H1 (cell line): Measurements from ENCODE around the gene NCOA1. TPM values are rescaled to one million over a fixed set of nuclear protein-coding genes. Genes with fewer than 3 reads are reported as not detected.

Source experiments
- CHD7 ChIP-seq: fragments of 300-600 bp; sonication (generic); IDR thresholded peaks from 2 replicates; pipeline ENCODE4 v1.7.1; 2012; ENCODE audit warnings: low read length, moderate library complexity, mild to moderate bottlenecking, inconsistent platforms; ENCODE audit not compliant: insufficient replicate concordance
- CREB1 ChIP-seq: IDR thresholded peaks from 2 replicates; pipeline ENCODE4 v1.6.1; 2012; ENCODE audit warnings: inconsistent platforms
- EZH2 ChIP-seq: fragments of 200-600 bp; sonication (generic); IDR thresholded peaks from 2 replicates; pipeline ENCODE4 v1.7.1; 2012; ENCODE audit warnings: low read depth, mild to moderate bottlenecking, moderate library complexity, low read length, inconsistent platforms; ENCODE audit not compliant: severe bottlenecking
- HDAC6 ChIP-seq: IDR thresholded peaks from one replicate; pipeline ENCODE4 v1.7.1; 2012; ENCODE audit warnings: low read depth, mild to moderate bottlenecking, inconsistent platforms, low read length, moderate library complexity
- KDM5A ChIP-seq: fragments of 200-600 bp; IDR thresholded peaks from 2 replicates; pipeline ENCODE4 v1.7.1; 2012; ENCODE audit warnings: mild to moderate bottlenecking, low read length, inconsistent platforms, mixed read lengths
- RXRA ChIP-seq: IDR thresholded peaks from 2 replicates; pipeline ENCODE4 v1.6.1; 2011; ENCODE audit warnings: low read depth, mild to moderate bottlenecking, low read length, moderate library complexity; ENCODE audit not compliant: insufficient read depth
- SUZ12 ChIP-seq: fragments of 200-600 bp; sonication (generic); IDR thresholded peaks from 2 replicates; pipeline ENCODE4 v1.6.1; 2012; ENCODE audit warnings: mild to moderate bottlenecking, inconsistent platforms, low read length, moderate library complexity, mixed read lengths
- TEAD4 ChIP-seq: IDR thresholded peaks from 2 replicates; pipeline ENCODE4 v1.6.1; 2012; ENCODE audit warnings: low read depth, low read length, inconsistent platforms, mixed read lengths
- polyA plus RNA-seq, 7 experiments: library from polyadenylated mRNA; depleted of rRNA in 3 of 7; stranded (reverse) in 5 of 7; unstranded in 2 of 7; fragments of >200 nt in 5 of 7; fragments of 200-250 nt in 2 of 7; gene quantifications; 1 replicate in 5 of 7; 2 replicates in 1 of 7; 4 replicates in 1 of 7; pipeline versions ENCODE4 v1.2.1 to v1.2.3, GENCODE V29; 2011 to 2013; ENCODE audit warnings: missing spikeins in 2 of 7, mixed read lengths in 2 of 7
- total RNA-seq: library from RNA; stranded (reverse); fragmentation: NEBNext Ultra II Directional; extraction: Animal tissue kit (Norgen Biotek cat#: 25700); gene quantifications from 2 replicates; pipeline ENCODE4 v1.2.1, GENCODE V29; 2021

NCOA1 gene
- total and polyA plus RNA-seq, 2 of the 8 experiments (the other 6 are each of a cell fraction or from before 2014, with no cell fraction given): 12.8 to 17.9 TPM

GRCh38 chr2:24514820-24515219, 23.8 kb downstream of the NCOA1 start (continued):
- TF ChIP-seq CHD7: no peak
- no peak for TF ChIP-seq SUZ12
- TF ChIP-seq EZH2: no peak
- TF ChIP-seq TEAD4: no peak
- no peak for TF ChIP-seq RXRA
- no peak for TF ChIP-seq KDM5A
- TF ChIP-seq HDAC6: no peak
- no peak for TF ChIP-seq CREB1
